HL-60 (cell line): ENCODE results near the gene SLC38A10.

Experiments used
- DNase-seq, 2 experiments: peaks; one replicate each; pipeline ENCODE4 v3.0.0-alpha.2; 2010 to 2020; ENCODE audit warnings: low read depth in 1 of 2, low spot score in 1 of 2
- H3K27ac ChIP-seq: fragments of 250-450 bp; sonication (Bioruptor Pico); replicated peaks from 2 replicates; pipeline ENCODE4 v1.5.1; 2020; ENCODE audit warnings: mild to moderate bottlenecking, moderate library complexity
- H3K27me3 ChIP-seq: fragments of 250-450 bp; sonication (Bioruptor Pico); 2 replicates; pipeline ENCODE4 v1.5.1; 2021; ENCODE audit warnings: mild to moderate bottlenecking, moderate library complexity; ENCODE audit not compliant: insufficient read depth, poor library complexity, severe bottlenecking
- H3K4me3 ChIP-seq: replicated peaks from 2 replicates; pipeline ENCODE4 v1.5.1; 2011; ENCODE audit warnings: mild to moderate bottlenecking, control low read depth, low read length; ENCODE audit not compliant: insufficient read depth
- CTCF ChIP-seq: IDR thresholded peaks from one replicate; pipeline ENCODE4 v1.5.1; 2011; ENCODE audit warnings: low read length, control low read depth, inconsistent platforms; ENCODE audit not compliant: insufficient read depth
- GABPA ChIP-seq: IDR thresholded peaks from 2 replicates; pipeline ENCODE4 v1.6.1; 2012; ENCODE audit warnings: low read depth
- POLR2AphosphoS5 ChIP-seq: IDR thresholded peaks from 2 replicates; pipeline ENCODE4 v1.6.1; 2012; ENCODE audit warnings: low read depth
- REST ChIP-seq: IDR thresholded peaks from 2 replicates; pipeline ENCODE4 v1.6.1; 2012; ENCODE audit warnings: low read depth; ENCODE audit not compliant: insufficient replicate concordance
- SPI1 ChIP-seq: IDR thresholded peaks from 2 replicates; pipeline ENCODE4 v1.6.1; 2012; ENCODE audit warnings: low read depth, mild to moderate bottlenecking, borderline replicate concordance

SLC38A10 gene

GRCh38 chr17:81237591-81238489 is 57.3 kb downstream of the SLC38A10 start:
- peak overlapping the region; percentile 62 for H3K27ac ChIP-seq
- peak overlapping the region; percentile 97 for H3K4me3 ChIP-seq
- DNase-seq: peak in 1 of 2 experiments; percentile 44

GRCh38 chr17:81236784-81237183 is 58.3 kb downstream of the SLC38A10 start:
- no peaks in the 10 kb centered on the region for H3K27me3 ChIP-seq
- DNase-seq: no peak
- H3K4me3 ChIP-seq: no peak overlapping the region
- TF ChIP-seq POLR2AphosphoS5 (no peak), SPI1 (no peak), GABPA (no peak), REST (no peak), CTCF (no peak)
- no peak overlapping the region for H3K27ac ChIP-seq

More at GRCh38 chr17:81237591-81238489, 57.3 kb downstream of the SLC38A10 start:
- H3K27me3 ChIP-seq: no peaks in the 10 kb centered on the region
- TF ChIP-seq SPI1 (no peak), CTCF (no peak), REST (no peak), POLR2AphosphoS5 (no peak), GABPA (no peak)

- Histone ChIP-seq H3K27me3 (no peaks in the 10 kb centered on the region), H3K4me3 (no peak overlapping the region), H3K27ac (no peak overlapping the region)
- no peak for DNase-seq
- no peak for TF ChIP-seq GABPA
- no peak for TF ChIP-seq POLR2AphosphoS5
- no peak for TF ChIP-seq CTCF
- TF ChIP-seq SPI1: no peak
- TF ChIP-seq REST: no peak
These were observed 59.0 kb downstream of the SLC38A10 start for GRCh38 chr17:81235822-81236740.
